Omental fat pad (tissue), 4 donors: ENCODE results near the gene TLR5. TPM values are rescaled to one million over a fixed set of nuclear protein-coding genes. Genes with fewer than 3 reads are reported as not detected.

Experiments
- ATAC-seq: fragments of 150-250 bp; one replicate; pipeline ENCODE4 v1.9.1; 2016; ENCODE audit warnings: mild to moderate bottlenecking, moderate library complexity; ENCODE audit not compliant: low FRiP score
- DNase-seq: peaks from one replicate; pipeline ENCODE4 v3.0.0-alpha.2; 2019; ENCODE audit warnings: low spot score
- total RNA-seq, 4 donors: library from RNA; depleted of rRNA; stranded (reverse); fragments of >200 nt; gene quantifications; one replicate each; pipeline ENCODE4 v1.1.0, GENCODE V29; 2016
- TF ChIP-seq, protein P1 (sequence below), 3 donors: fragments of 450-650 bp; IDR thresholded peaks; one replicate each; pipeline ENCODE4 v1.5.1; 2016 to 2017; ENCODE audit warnings: antibody characterized with exemption in 3 of 3, mild to moderate bottlenecking in 3 of 3, moderate library complexity in 2 of 3

Gene TLR5
- total RNA-seq, 4 donors from 2014 or later, result 7.0 to 12.6 (median 10.0) TPM

DNA sequence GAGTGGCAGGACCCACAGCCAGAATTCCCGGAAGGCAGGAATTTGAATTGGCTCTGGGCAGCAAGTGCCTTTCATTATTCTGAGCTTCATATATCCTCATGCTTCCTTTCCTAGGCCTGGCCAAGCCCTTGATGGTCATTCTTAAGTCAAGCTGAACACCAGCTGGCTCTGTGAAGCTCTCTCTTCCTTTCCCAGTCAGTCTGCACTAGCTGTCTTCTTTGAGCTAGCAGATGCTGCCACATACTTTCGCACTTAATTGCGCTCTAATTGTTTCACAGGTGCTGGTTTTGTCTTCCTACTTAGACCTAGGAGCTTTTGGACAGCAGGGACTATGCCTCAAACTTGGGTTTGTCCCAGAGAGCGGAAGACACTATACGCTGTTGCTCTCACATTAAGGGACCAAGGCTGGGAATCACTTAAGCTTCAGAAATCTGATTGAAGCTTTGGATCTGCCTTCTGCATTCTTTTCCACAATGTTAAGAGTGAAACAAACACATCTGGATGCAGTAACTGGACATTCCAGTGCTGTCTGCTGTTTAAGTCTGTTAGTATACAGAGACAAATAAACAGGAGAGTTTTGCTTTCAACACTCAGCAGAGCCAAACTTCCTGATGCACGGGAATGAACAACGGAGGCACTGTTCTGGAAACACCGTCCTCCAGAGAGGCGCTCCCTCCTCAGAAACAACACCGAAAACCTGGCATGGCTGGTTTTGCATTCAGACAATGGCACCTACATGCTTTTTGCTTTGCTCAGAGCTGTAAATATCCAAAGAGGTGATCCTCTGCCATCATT is 2.2 kb downstream of the TLR5 start:
- ATAC-seq (no peak), DNase-seq (no peak)
- TF ChIP-seq, protein P1, sequence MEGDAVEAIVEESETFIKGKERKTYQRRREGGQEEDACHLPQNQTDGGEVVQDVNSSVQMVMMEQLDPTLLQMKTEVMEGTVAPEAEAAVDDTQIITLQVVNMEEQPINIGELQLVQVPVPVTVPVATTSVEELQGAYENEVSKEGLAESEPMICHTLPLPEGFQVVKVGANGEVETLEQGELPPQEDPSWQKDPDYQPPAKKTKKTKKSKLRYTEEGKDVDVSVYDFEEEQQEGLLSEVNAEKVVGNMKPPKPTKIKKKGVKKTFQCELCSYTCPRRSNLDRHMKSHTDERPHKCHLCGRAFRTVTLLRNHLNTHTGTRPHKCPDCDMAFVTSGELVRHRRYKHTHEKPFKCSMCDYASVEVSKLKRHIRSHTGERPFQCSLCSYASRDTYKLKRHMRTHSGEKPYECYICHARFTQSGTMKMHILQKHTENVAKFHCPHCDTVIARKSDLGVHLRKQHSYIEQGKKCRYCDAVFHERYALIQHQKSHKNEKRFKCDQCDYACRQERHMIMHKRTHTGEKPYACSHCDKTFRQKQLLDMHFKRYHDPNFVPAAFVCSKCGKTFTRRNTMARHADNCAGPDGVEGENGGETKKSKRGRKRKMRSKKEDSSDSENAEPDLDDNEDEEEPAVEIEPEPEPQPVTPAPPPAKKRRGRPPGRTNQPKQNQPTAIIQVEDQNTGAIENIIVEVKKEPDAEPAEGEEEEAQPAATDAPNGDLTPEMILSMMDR (IDR thresholded peaks at IDR 0.05), result no peak

DNA sequence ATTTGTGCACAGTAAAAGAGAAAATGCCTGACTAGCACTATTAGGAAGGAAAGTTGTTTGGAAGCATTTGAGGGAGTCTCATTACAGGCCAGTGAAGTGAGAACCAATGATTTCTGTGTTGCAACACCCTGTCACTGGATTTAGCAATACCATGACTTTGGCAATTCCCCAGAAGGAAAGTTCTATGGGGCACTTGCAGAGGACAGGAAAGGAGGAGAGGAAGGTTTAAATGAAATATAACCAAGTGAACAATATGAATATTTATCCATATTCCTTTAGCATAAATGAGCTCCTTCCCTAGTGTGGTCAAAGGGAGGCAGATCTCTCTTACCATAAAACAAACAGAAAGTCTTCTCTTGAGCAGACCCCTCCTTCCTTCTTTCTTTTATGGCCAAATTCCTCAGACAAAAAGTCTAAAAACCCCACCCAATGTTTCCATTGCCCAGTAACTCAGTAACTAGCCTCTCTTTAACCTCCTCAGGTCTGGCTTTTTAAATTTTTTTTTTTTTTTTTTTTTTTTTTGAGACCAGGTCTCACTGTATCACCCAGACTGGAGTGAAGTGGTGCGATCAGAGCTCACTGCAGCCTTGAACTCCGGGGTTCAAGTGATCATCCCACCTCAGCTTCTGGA is 5.5 kb downstream of the TLR5 start:
- ATAC-seq (peak; percentile 20), DNase-seq (no peak)
- TF ChIP-seq, protein P1 (IDR thresholded peaks at IDR 0.05), result no peak

DNA sequence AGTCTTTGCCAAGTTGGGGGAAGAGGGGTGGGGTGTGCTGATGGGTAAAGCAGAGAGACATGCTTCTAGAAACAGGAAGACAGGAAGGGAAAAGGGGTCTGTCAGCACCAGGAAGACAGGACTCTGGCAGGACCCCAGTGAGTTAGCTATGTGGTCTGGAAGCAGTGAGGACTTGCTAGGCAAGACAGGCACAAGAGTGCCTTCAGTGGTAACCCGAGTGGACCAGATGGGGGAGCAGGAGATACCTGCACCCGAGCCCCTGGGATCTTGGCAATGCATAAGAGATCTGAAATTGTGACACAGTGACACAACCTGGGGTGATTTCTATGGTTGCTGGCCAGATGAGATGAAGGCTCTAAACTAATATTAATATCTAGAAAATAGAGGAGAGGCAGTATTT is 7.0 kb downstream of the TLR5 start:
- ATAC-seq (no peak), DNase-seq (no peak)
- TF ChIP-seq, protein P1 (IDR thresholded peaks at IDR 0.05), result no peak

DNA sequence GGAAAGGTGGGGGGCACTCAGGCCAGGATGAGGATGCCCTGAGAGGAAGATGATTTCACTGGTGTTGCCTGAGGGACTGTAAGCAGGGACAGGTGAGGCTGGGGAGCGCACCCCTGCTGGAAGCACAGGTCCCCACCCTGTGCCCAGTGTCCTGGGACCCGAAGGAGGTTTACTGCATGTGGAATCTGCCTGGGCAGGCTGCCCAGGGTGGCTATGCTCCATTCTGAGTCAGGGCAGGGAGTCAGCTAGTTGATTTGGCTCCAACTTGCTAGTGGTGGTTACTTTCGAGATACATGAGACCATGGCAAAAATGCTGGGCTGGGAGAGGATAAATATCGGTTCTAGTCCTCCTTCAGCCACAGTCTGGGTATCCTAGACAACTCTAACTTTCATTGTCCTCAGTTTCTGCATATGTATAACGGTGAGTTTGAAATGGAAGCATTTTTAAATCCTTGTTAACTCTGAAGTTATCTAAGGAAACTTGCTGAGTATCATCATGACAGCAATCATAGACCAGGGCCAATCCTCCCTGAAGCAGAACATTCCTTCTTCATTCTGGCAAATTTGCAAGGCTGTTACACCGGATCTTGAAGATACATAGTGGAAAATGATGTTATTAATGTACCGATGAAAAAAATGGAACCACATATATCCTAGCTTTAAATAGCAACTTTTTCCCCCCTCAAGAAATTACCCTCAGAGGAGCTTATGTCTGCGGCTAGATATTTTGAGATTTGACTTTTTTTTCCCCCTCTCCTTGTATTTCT is 7.7 kb downstream of the TLR5 start:
- ATAC-seq, result peak; percentile 69
- no peak for DNase-seq

DNA sequence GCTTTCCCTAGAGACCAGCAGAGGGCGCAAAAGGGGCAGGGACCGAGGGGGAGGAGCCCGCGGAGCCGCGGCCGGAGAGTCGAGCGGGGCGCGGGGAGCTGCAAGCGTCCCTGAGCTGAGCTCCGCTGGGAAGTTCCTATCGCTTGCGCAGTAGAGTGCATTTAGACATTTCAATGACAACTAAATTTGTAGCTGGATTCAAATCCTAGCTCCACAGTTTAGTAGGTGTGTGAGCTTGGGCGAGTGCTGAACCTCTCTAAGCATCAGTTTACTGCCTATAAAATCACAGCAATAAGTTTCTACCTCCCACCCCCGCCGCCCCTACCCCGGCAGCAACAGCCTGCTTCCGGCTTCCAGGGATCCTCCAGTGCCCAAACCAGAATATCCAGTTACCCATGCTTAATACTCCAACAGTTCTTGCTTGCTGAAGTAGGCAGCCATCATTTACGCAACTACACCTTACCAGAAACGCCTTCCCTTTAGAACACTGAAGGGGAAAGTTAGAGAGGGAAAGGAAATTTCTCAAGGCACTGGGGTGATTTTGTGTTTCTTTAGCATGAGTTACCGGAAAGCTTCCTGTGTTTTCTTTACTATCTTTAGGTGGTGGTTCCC is 9.1 kb downstream of the TLR5 start:
- TF ChIP-seq, protein P1 (IDR thresholded peaks at IDR 0.05), result no peak
- DNase-seq (peak; percentile 60), ATAC-seq (peak; percentile 81)

More for the DNA sequence above, 7.7 kb downstream of the TLR5 start:
- TF ChIP-seq, protein P1 (IDR thresholded peaks at IDR 0.05), result no peak

DNA sequence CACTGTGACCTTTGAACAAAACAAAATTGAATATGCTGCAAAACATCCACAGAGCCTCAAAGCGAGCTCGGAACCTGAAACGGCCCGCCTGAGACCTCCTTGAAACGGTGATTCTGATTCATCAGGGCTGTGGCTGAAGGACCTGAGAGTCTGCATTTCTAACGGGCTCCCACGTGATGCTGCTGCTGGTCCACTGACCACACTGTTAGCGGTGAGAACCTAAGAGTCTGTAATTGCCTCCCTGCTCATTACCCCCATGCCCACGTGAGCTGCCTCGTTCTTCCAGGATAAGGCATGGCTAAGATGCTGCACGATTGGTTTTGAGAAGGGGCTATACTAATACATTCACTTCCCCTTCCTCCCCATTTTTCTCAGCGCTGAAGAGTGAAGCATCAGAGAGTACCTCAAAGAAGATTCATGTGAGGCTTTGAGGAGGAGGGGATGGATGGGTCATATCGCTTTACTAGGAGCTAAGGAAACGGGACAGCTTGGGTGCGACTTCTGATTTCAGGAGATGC is 9.7 kb downstream of the TLR5 start:
- no peak for DNase-seq
- ATAC-seq, result no peak
- TF ChIP-seq, protein P1 (IDR thresholded peaks at IDR 0.05), result peak in 2 of 3 donors; percentile 25 to 81
